Measurements from ENCODE around the gene MEP1B.

MEP1B gene

GRCh38 chr18:32238635-32239268 lies 48.9 kb downstream of the MEP1B start:
- Histone ChIP-seq H3K27ac (ENCODE audit: low read length) (no peak overlapping the region), H3K27me3 (ENCODE audit: insufficient read depth, low read length, poor library complexity) (peaks cover 10% of the 10 kb centered on the region), H3K4me2 (ENCODE audit: insufficient read depth, low read length) (no peak overlapping the region), H3K36me3 (ENCODE audit: insufficient read depth, low read length) (no peaks in the 10 kb centered on the region), H3K4me1 (ENCODE audit: insufficient read depth, low read length) (no peaks in the 10 kb centered on the region), H3K9ac (ENCODE audit: low read depth, low read length) (no peak overlapping the region), H2AFZ (ENCODE audit: low read depth, low read length) (no peak overlapping the region), H3K79me2 (ENCODE audit: insufficient read depth, low read length) (no peaks in the 10 kb centered on the region), H3K9me3 (ENCODE audit: insufficient read depth, low read length, severe bottlenecking) (no peaks in the 10 kb centered on the region), H3K4me3 (ENCODE audit: low read depth in 1 of 2, low read length in 2 of 2) (no peak overlapping the region), H4K20me1 (ENCODE audit: insufficient read depth, low read length) (no peaks in the 10 kb centered on the region)
- DNase-seq (no peak), ATAC-seq (ENCODE audit: insufficient read depth, low read depth) (no peak)
- TF ChIP-seq EZH2 (IDR thresholded peaks at IDR 0.05; ENCODE audit: borderline replicate concordance, low read depth, low read length, severe bottlenecking): no peak
- TF ChIP-seq, protein P1, sequence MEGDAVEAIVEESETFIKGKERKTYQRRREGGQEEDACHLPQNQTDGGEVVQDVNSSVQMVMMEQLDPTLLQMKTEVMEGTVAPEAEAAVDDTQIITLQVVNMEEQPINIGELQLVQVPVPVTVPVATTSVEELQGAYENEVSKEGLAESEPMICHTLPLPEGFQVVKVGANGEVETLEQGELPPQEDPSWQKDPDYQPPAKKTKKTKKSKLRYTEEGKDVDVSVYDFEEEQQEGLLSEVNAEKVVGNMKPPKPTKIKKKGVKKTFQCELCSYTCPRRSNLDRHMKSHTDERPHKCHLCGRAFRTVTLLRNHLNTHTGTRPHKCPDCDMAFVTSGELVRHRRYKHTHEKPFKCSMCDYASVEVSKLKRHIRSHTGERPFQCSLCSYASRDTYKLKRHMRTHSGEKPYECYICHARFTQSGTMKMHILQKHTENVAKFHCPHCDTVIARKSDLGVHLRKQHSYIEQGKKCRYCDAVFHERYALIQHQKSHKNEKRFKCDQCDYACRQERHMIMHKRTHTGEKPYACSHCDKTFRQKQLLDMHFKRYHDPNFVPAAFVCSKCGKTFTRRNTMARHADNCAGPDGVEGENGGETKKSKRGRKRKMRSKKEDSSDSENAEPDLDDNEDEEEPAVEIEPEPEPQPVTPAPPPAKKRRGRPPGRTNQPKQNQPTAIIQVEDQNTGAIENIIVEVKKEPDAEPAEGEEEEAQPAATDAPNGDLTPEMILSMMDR (IDR thresholded peaks at IDR 0.05; ENCODE audit: borderline replicate concordance, extremely low read depth, low read length, poor library complexity, severe bottlenecking): no peak

- Histone ChIP-seq H3K27ac (ENCODE audit: low read length) (no peak overlapping the region), H3K4me3 (ENCODE audit: low read depth in 1 of 2, low read length in 2 of 2) (no peak overlapping the region), H3K4me2 (ENCODE audit: insufficient read depth, low read length) (no peak overlapping the region), H2AFZ (ENCODE audit: low read depth, low read length) (no peak overlapping the region), H3K79me2 (ENCODE audit: insufficient read depth, low read length) (no peaks in the 10 kb centered on the region), H3K27me3 (ENCODE audit: insufficient read depth, low read length, poor library complexity) (peaks cover 10% of the 10 kb centered on the region), H4K20me1 (ENCODE audit: insufficient read depth, low read length) (no peaks in the 10 kb centered on the region), H3K9ac (ENCODE audit: low read depth, low read length) (no peak overlapping the region), H3K9me3 (ENCODE audit: insufficient read depth, low read length, severe bottlenecking) (no peaks in the 10 kb centered on the region), H3K36me3 (ENCODE audit: insufficient read depth, low read length) (no peaks in the 10 kb centered on the region), H3K4me1 (ENCODE audit: insufficient read depth, low read length) (no peaks in the 10 kb centered on the region)
- TF ChIP-seq, protein P1 (IDR thresholded peaks at IDR 0.05; ENCODE audit: borderline replicate concordance, extremely low read depth, low read length, poor library complexity, severe bottlenecking): no peak
- no peak for TF ChIP-seq EZH2 (IDR thresholded peaks at IDR 0.05; ENCODE audit: borderline replicate concordance, low read depth, low read length, severe bottlenecking)
- no peak for ATAC-seq (ENCODE audit: insufficient read depth, low read depth)
- no peak for DNase-seq
These were observed 52.6 kb downstream of the MEP1B start for GRCh38 chr18:32242395-32242794.

- Histone ChIP-seq H3K4me2 (ENCODE audit: insufficient read depth, low read length) (no peak overlapping the region), H3K36me3 (ENCODE audit: insufficient read depth, low read length) (no peaks in the 10 kb centered on the region), H3K4me1 (ENCODE audit: insufficient read depth, low read length) (no peaks in the 10 kb centered on the region), H3K79me2 (ENCODE audit: insufficient read depth, low read length) (no peaks in the 10 kb centered on the region), H3K4me3 (ENCODE audit: low read depth in 1 of 2, low read length in 2 of 2) (no peak overlapping the region), H3K9ac (ENCODE audit: low read depth, low read length) (no peak overlapping the region), H3K9me3 (ENCODE audit: insufficient read depth, low read length, severe bottlenecking) (no peaks in the 10 kb centered on the region), H3K27ac (ENCODE audit: low read length) (no peak overlapping the region), H2AFZ (ENCODE audit: low read depth, low read length) (no peak overlapping the region), H3K27me3 (ENCODE audit: insufficient read depth, low read length, poor library complexity) (peaks cover 10% of the 10 kb centered on the region), H4K20me1 (ENCODE audit: insufficient read depth, low read length) (no peaks in the 10 kb centered on the region)
- TF ChIP-seq, protein P1 (IDR thresholded peaks at IDR 0.05; ENCODE audit: borderline replicate concordance, extremely low read depth, low read length, poor library complexity, severe bottlenecking): no peak
- no peak for TF ChIP-seq EZH2 (IDR thresholded peaks at IDR 0.05; ENCODE audit: borderline replicate concordance, low read depth, low read length, severe bottlenecking)
- DNase-seq (no peak), ATAC-seq (ENCODE audit: insufficient read depth, low read depth) (no peak)
These were observed 53.5 kb downstream of the MEP1B start for GRCh38 chr18:32243358-32243757.

Measured in DND-41 (cell line).